Measurements from ENCODE around the gene KIZ.

DNA sequence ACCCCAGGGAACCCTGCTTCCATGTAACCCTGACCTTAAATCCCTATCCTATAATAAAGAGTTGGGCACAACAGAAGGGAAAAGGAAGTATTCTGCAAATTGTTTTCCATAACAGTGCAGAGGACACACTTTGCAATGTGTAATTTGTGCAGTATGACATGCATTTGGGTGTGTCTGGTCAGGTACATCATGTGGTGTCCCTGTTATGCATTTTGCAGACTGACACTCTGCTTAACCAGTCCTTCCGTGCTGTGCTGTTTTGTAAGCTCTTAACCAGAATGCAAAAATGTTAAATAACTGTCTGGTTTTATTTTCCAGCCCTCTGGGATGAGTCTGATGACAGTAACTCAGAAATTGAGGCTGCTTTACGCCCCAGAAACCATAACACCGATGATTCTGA, 120.3 kb downstream of the KIZ start:
- TF ChIP-seq OVOL2 (CRISPR knock-in tag; IDR thresholded peaks at IDR 0.05; ENCODE audit: borderline replicate concordance), result no peak
- TF ChIP-seq CTCF (IDR thresholded peaks at IDR 0.05), result no peak
- no peak for TF ChIP-seq GABPB1 (CRISPR knock-in tag; IDR thresholded peaks at IDR 0.05)
- TF ChIP-seq TEAD1 (CRISPR knock-in tag; IDR thresholded peaks at IDR 0.05), result no peak
- no peak for TF ChIP-seq SMAD4 (CRISPR knock-in tag; IDR thresholded peaks at IDR 0.05)
